IMR-90 (cell line): ENCODE results near the gene MRAP2. TPM values are rescaled to one million over a fixed set of nuclear protein-coding genes. Genes with fewer than 3 reads are reported as not detected.
"Not testable (repeated sequence)": the region's sequence is repeated elsewhere in the genome, so short reads cannot be mapped to it uniquely, and the experiment has no call there.

ENCODE experiments used
- ATAC-seq: fragments of 200-7000 bp; cut with Tn5 transposase; 2 replicates; pipeline ENCODE4 v1.9.1; 2020; ENCODE audit warnings: low read depth, mild to moderate bottlenecking, moderate library complexity
- BruUV-seq: library from RNA; stranded (reverse); fragments of 400-500 nt; replicated peaks from 2 replicates; lab custom pipeline; 2021; lab: Mats Ljungman, UMichigan
- CTCF ChIA-PET: fragments of 300-600 bp; formaldehyde crosslinking; extraction: SDS; loops from one replicate; lab custom pipeline; 2021; ENCODE audit warnings: antibody characterized with exemption; lab: Yijun Ruan, JAX
- POLR2A ChIA-PET: fragments of 300-600 bp; sonication (Branson Sonifier 250); formaldehyde crosslinking; loops from one replicate; lab custom pipeline; 2022; ENCODE audit warnings: antibody characterized with exemption; ENCODE audit not compliant: unreplicated experiment; lab: Charles Lee
- DNase-seq: peaks from one replicate; pipeline ENCODE4 v3.0.0; 2013
- H2AFZ ChIP-seq: replicated peaks from 2 replicates; pipeline ENCODE3; 2013; ENCODE audit warnings: low read length, mild to moderate bottlenecking; ENCODE audit not compliant: poor library complexity
- H2AK5ac ChIP-seq: 2 replicates; pipeline ENCODE4 v1.6.1; 2013; ENCODE audit warnings: low read depth, low read length, inconsistent platforms
- H2AK9ac ChIP-seq: replicated peaks from 2 replicates; pipeline ENCODE3; 2013; ENCODE audit warnings: mild to moderate bottlenecking, low read depth, low read length, moderate library complexity; ENCODE audit not compliant: poor library complexity
- H2BK120ac ChIP-seq: 2 replicates; pipeline ENCODE4 v1.6.1; 2013; ENCODE audit warnings: low read depth, low read length, inconsistent platforms
- H2BK15ac ChIP-seq: 3 replicates; pipeline ENCODE4 v1.6.1; 2013; ENCODE audit warnings: low read depth, low read length, inconsistent platforms
- H2BK20ac ChIP-seq: 2 replicates; pipeline ENCODE4 v1.6.1; 2013; ENCODE audit warnings: low read depth, mild to moderate bottlenecking, inconsistent platforms, low read length, moderate library complexity
- H2BK5ac ChIP-seq: 2 replicates; pipeline ENCODE4 v1.6.1; 2013; ENCODE audit warnings: mild to moderate bottlenecking, low read depth, low read length, inconsistent platforms; ENCODE audit not compliant: poor library complexity, severe bottlenecking
- H3K14ac ChIP-seq: replicated peaks from 2 replicates; pipeline ENCODE4 v1.6.1; 2013; ENCODE audit warnings: low read depth, low read length, inconsistent platforms
- H3K18ac ChIP-seq: 2 replicates; pipeline ENCODE4 v1.6.1; 2013; ENCODE audit warnings: low read depth, low read length, control low read depth
- H3K23ac ChIP-seq: 2 replicates; pipeline ENCODE4 v1.6.1; 2013; ENCODE audit warnings: low read depth, low read length, inconsistent platforms
- H3K27ac ChIP-seq: 2 replicates; pipeline ENCODE4 v1.5.1; 2013; ENCODE audit warnings: mild to moderate bottlenecking, control low read depth, low read length; ENCODE audit not compliant: insufficient read depth
- H3K27me3 ChIP-seq: 2 replicates; pipeline ENCODE4 v1.6.1; 2013; ENCODE audit warnings: low read length; ENCODE audit not compliant: control insufficient read depth, insufficient read depth
- H3K36me3 ChIP-seq: 2 replicates; pipeline ENCODE4 v1.6.1; 2013; ENCODE audit warnings: low read length, mixed read lengths; ENCODE audit not compliant: control insufficient read depth, insufficient read depth
- H3K4ac ChIP-seq: 2 replicates; pipeline ENCODE4 v1.6.1; 2013; ENCODE audit warnings: low read depth, low read length, inconsistent platforms
- H3K4me1 ChIP-seq: 2 replicates; pipeline ENCODE4 v1.6.1; 2013; ENCODE audit warnings: low read length, mixed read lengths; ENCODE audit not compliant: control insufficient read depth, insufficient read depth
- H3K4me2 ChIP-seq: 2 replicates; pipeline ENCODE4 v1.6.1; 2013; ENCODE audit warnings: low read depth, mild to moderate bottlenecking, control low read depth, low read length, moderate library complexity
- H3K4me3 ChIP-seq: 2 replicates; pipeline ENCODE4 v1.5.1; 2013; ENCODE audit warnings: low read depth, mild to moderate bottlenecking, control low read depth, low read length, moderate library complexity; ENCODE audit not compliant: insufficient read depth
- H3K56ac ChIP-seq: 2 replicates; pipeline ENCODE4 v1.6.1; 2013; ENCODE audit warnings: low read length, inconsistent platforms; ENCODE audit not compliant: insufficient read depth; ENCODE audit errors: extremely low read depth
- H3K79me1 ChIP-seq, 2 experiments: 2 replicates each; pipeline ENCODE4 v1.6.1; 2013; ENCODE audit warnings: low read length in 2 of 2, inconsistent platforms in 1 of 2, low read depth in 1 of 2
- H3K9ac ChIP-seq: 2 replicates; pipeline ENCODE4 v1.6.1; 2013; ENCODE audit warnings: low read depth, low read length, control low read depth
- H3K9me1 ChIP-seq: 2 replicates; pipeline ENCODE4 v1.6.1; 2013; ENCODE audit warnings: low read length, inconsistent platforms; ENCODE audit not compliant: insufficient read depth
- H3K9me3 ChIP-seq: 2 replicates; pipeline ENCODE4 v1.6.1; 2013; ENCODE audit warnings: low read length; ENCODE audit not compliant: control insufficient read depth, insufficient read depth
- H4K20me1 ChIP-seq: 2 replicates; pipeline ENCODE4 v1.6.1; 2013; ENCODE audit warnings: low read length, inconsistent platforms; ENCODE audit not compliant: insufficient read depth
- H4K5ac ChIP-seq: 2 replicates; pipeline ENCODE4 v1.6.1; 2013; ENCODE audit warnings: mild to moderate bottlenecking, low read depth, low read length, control low read depth
- H4K8ac ChIP-seq, 2 experiments: 2 replicates each; pipeline ENCODE4 v1.6.1; 2013; ENCODE audit warnings: low read depth in 2 of 2, low read length in 2 of 2, control low read depth in 1 of 2, inconsistent platforms in 1 of 2
- H4K91ac ChIP-seq: 2 replicates; pipeline ENCODE4 v1.6.1; 2013; ENCODE audit warnings: low read depth, low read length, inconsistent platforms; ENCODE audit not compliant: insufficient read depth
- WGBS, 2 experiments: methylation state at CpG; one replicate each; pipeline versions ENCODE4 v1.1.5 to v1.1.7; 2013; ENCODE audit warnings: missing lambda C conversion rate in 2 of 2; ENCODE audit not compliant: insufficient read length in 1 of 2; ENCODE audit errors: extremely low coverage in 2 of 2; 5-methylcytosine and 5-hydroxymethylcytosine counted together
- dilution Hi-C: fragments of 300-500 bp; cut with HindIII; formaldehyde crosslinking; loops from one replicate; pipeline ENCODE4 v1.14.3; 2018; ENCODE audit warnings: low sequenced_read_pairs; ENCODE audit not compliant: unreplicated experiment
- in situ Hi-C: fragments of 300-500 bp; cut with MboI; formaldehyde crosslinking; loops from 3 replicates; pipeline ENCODE4 v1.14.3; 2019; ENCODE audit warnings: low sequenced_read_pairs, inconsistent platforms, mixed read lengths
- intact Hi-C: fragments of 100-400 bp; cut with micrococcal nuclease; formaldehyde crosslinking; loops from 2 replicates; pipeline ENCODE4 v1.10.0; 2022
- polyA plus RNA-seq, 3 experiments: library from polyadenylated mRNA; depleted of rRNA; stranded (reverse); fragments of >200 nt; gene quantifications; 2 replicates each; pipeline ENCODE4 v1.2.3, GENCODE V29; 2012; ENCODE audit warnings: low replicate concordance in 1 of 3
- total RNA-seq: library from RNA; depleted of rRNA; stranded (reverse); fragments of >200 nt; gene quantifications from 2 replicates; pipeline ENCODE4 v1.2.3, GENCODE V29; 2012

The MRAP2 gene
- total and polyA plus RNA-seq, 2 of the 4 experiments (the other 2 are of a cell fraction) = 0.03 TPM; not detected in 1

- H3K27ac ChIP-seq, H3K9ac ChIP-seq, DNase-seq, ATAC-seq, H4K91ac ChIP-seq, H4K8ac ChIP-seq, H4K5ac ChIP-seq, CTCF ChIA-PET, H3K14ac ChIP-seq, H2AK9ac ChIP-seq, H3K18ac ChIP-seq, H3K23ac ChIP-seq, H4K20me1 ChIP-seq, intact Hi-C loops, H3K4ac ChIP-seq, H2BK15ac ChIP-seq, H2BK20ac ChIP-seq, H3K9me1 ChIP-seq, in situ Hi-C loops, H3K36me3 ChIP-seq, H2BK5ac ChIP-seq, H2AFZ ChIP-seq, H3K56ac ChIP-seq, dilution Hi-C loops, H3K27me3 ChIP-seq, H2AK5ac ChIP-seq, POLR2A ChIA-PET, H3K4me2 ChIP-seq, BruUV-seq, H3K4me3 ChIP-seq, H3K79me1 ChIP-seq, H3K9me3 ChIP-seq, H2BK120ac ChIP-seq, H3K4me1 ChIP-seq: not testable (repeated sequence)
- no CpG with 5 or more reads among the region's 1 CpG for WGBS, 2 experiments
Observed at GRCh38 chr6:84111351-84111750, 77.8 kb downstream of the MRAP2 start.

DNA sequence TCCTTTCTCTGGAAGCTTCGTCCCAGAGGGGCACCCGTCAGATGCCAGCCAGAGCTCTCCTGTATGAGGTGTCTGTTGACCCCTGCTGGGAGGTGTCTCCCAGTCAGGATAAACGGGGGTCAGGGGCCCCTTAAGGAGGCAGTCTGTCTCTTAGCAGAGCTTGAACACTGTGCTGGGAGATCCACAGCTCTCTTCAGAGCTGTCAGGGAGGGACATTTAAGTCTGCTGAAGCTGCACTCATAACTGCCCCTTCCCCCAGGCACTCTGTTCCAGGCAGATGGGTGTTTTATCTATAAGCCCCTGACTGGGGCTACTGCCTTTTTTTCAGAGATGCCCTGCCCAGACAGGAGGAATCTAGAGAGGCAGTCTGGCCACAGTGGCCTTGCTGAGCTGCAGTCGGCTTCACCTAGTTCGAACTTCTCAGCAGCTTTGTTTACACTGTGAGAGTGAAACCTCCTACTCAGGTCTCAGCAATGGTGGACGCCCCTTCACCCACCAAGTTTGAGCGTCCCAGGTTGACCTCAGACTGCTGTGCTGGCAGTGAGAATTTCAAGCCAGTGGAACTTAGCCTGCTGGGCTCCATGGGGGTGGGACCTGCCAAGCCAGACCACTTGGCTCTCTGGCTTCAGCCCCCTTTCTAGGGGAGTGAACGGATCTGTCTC, 81.5 kb downstream of the MRAP2 start:
- H2BK120ac ChIP-seq, dilution Hi-C loops, H3K9me1 ChIP-seq, H3K27me3 ChIP-seq, H4K8ac ChIP-seq, H2AK5ac ChIP-seq, H2BK5ac ChIP-seq, H3K27ac ChIP-seq, H4K20me1 ChIP-seq, H3K36me3 ChIP-seq, H3K4me1 ChIP-seq, BruUV-seq, in situ Hi-C loops, H4K5ac ChIP-seq, H4K91ac ChIP-seq, H3K18ac ChIP-seq, H2BK15ac ChIP-seq, H3K56ac ChIP-seq, H3K4me3 ChIP-seq, ATAC-seq, H3K23ac ChIP-seq, H3K79me1 ChIP-seq, H2AK9ac ChIP-seq, H3K9ac ChIP-seq, H3K4ac ChIP-seq, H3K4me2 ChIP-seq, H2AFZ ChIP-seq, intact Hi-C loops, H3K14ac ChIP-seq, DNase-seq, H2BK20ac ChIP-seq, POLR2A ChIA-PET, H3K9me3 ChIP-seq: not testable (repeated sequence)
- CTCF ChIA-PET = interaction anchor here (0.8 kb wide), 1 partner anchor 14 kb away, joined by 3 read pairs; no protein-coding TSS in a partner anchor
- 50% methylated on average over 2 of the region's 8 CpGs; no CpG with 5 or more reads in 1 of the 2 experiments for whole genome bisulfite sequencing, 2 experiments
